HG03175 (cell line): ENCODE data around the gene CMTM4.
"Not testable (repeated sequence)": the region's sequence is repeated elsewhere in the genome, so short reads cannot be mapped to it uniquely, and the experiment has no call there.

ENCODE experiments used
- ATAC-seq: cut with Tn5 transposase; IDR thresholded peaks from one replicate; pipeline ENCODE4 v1.9.1; 2021; ENCODE audit warnings: mild to moderate bottlenecking, moderate library complexity; ENCODE audit not compliant: unreplicated experiment

CMTM4 gene

DNA sequence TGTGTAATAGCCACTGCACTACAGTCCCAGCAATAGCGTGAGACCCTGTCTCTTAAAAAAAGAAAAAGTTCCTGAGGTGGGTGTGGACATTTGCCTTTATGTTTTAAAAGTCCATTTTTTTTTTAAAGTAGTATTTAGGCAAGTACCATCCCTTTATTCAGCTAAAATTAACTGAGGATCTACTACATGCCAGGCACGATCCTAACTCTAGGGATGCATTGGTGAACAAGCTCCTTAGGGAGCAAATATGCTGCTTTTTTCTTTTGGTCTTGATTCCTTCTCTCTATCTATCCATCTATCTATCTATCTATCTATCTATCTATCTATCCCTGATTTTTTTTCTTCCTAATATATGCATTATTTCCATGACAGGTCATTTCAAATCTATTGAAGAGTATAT is 47.4 kb downstream of the CMTM4 start:
- no peak for ATAC-seq

DNA sequence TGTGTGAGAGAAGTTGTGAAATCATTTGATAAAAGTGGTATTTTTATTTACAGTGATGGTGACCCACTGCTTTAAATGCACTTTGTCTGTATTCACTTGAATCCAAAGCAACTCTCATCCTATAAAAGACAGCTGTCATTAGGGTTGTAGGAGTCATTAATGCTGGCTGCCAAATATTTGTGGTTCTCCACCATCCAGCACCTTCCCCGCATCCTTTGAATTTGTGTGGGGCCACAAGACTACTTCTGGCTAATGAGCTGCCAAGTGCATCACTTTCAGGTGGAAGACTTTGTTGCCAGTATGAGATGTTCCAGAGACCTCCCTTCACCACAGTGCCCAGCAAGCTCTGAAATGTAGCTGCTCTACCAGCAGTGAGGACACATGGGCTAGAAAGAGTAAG is 48.7 kb downstream of the CMTM4 start:
- ATAC-seq = no peak

DNA sequence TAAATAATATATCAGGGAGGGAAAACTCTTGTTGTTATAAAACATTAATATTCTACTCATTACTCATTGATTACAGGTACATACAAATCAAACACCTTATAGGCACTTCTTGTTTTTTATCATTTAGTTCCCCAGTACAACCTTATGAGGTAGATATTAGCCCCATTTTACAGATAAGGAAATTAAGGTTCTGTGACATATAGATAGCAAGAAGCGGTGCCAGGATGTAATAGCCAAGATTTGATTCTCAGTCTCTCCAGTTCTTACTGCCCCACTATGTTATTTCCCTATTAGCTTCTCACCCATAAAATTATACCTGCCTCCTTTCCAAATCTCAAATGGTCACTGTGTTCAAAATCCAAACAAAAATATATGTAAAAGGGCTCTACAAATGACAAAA is 55.2 kb downstream of the CMTM4 start:
- ATAC-seq = no peak

DNA sequence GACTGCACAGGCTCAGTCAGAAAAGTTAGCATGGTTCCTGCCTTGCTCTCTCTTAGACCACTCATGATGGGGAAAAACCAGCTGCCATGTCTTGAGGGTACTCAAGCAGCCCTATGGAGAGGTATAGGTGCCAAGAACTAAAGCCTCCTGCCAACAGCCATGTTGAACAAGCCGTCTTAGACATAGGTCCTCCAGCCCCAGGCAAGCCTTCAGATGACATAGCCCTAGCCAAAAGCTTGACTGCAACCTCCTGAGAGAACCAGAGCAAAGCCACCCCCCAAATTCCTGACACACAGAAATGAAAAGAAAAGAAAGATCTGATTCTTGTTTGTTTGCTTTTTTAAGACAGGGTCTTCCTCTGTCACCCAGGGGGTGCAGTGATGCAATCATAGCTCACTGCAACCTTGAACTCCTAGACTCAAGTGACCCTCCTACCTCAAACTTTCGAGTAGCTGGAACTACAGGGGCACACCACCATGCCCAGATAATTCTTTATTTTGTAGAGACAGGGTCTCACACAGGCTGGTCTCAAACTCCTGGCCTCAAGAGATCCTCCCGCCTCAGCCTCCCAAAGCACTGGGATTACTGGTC is 55.7 kb downstream of the CMTM4 start:
- no peak for ATAC-seq

DNA sequence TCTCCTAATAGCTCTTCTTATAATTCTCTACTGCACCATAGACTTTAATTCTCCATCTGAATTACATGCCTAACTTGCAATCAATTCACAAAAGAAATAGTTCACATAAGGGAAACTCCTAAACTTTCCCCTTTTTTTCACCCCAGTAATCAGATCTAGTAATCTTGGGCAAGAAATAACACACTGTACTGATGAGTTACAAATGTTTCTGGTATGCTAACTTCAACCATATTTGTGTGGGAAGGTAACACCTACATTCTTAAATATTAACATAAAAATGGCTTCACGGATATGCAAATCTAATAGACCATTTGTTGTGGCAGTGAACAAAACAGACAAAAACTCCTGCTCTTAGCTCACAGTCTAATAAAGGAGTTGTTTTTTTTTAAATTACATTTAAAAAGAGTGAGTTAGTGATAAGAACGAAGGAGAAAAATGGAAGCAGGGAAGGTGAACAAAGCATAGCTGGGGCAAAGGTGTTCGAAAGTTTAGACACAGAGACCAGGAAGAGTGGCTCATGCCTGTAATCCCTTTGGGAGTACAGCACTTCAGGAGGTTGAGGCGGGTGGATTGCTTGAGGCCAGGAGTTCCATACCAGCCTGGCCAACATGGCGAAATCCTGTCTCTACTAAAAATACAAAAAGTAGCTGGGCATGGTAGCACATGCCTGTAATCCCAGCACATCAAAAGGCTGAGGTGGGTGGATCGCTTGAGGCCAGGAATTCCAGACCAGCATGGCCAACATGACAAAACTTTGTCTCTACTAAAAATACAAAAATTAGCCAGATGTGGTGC is 57.3 kb downstream of the CMTM4 start:
- no peak for ATAC-seq

DNA sequence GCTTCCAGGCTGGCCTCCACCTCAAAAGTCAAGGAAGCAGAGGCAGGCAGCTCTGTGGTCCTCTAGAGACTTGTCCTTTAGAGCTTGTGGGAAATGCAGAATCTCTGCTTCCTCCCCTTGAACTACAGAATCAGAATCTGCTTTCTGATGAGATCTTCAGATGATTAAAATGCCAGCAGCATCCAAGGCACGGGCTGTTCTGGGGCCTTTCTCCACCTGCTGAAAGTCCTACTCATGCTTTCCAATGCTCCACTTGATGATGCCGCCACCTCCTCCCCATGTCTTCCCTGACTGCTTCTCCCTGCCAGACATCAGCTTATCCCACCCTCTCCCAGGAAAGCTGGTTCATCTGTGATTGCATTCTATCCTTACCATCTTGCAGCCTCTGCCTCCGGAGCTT is 58.7 kb downstream of the CMTM4 start:
- no peak for ATAC-seq

DNA sequence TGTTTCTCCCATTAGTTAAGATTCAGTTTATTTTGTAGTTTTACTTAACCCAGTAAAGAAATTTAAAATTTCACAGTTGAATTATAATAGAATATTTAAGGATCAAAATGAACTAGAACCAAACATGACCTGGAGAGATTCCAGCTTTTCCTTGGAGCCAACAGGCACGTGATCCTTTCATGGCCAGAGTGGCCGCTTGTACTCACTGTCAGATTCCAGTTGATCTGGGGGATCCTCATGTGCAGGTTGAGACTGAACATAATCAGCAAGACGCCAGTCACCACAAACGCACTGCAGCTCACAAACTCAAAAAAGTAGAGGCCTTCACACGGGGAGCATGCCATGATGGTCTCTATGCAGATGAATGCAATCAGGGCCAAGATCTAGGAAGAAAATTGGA is 60.3 kb downstream of the CMTM4 start:
- no peak for ATAC-seq

DNA sequence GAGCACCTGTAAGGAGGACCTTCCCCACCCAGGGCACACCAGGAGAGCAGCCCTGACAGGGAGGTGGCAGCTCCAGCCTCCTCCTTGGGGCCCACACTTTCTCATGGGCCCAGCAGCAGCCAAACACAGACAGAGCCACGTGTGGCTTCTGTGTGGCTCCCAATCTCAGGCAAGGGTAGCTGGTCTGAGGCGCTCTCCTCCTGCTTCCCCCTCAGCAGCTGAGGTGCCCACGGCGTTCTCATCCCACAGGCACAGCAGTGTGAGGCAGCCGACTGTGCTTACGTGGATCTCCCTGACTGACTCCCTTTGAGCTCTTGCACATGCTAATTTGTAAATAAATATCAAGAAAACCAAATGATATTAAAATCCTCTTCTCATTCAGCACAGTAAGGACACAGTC is 61.1 kb downstream of the CMTM4 start:
- ATAC-seq = no peak

DNA sequence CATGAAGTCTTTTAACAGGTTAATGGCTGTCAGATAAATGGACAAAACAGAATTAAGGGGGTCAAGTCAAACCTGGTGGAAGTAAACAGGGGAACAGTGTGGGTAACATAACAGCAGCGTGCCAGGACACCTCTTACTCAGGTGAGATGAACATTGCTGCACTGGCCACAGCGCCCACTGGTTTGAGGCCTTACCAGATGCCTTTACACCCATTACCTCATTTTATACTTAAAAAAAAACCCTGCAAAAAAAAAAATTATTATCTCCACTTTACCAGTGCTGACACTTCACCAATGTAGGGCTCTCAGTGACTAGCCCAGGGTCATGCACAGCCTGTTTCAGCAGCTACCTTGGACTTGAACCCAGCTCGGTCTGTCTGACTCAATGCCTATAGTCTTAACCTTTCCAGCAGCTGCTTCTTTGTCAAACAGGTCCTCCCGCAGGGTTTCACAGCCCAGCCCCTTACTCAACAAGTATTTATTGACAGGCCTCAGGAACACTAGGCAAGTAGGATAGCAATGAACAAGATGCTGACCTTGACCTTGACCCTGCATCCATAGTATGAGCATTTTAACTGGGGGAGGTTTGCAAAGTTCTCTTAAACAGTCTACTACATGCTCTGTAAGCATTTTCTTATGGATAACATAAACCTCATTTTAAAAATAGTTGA is 61.9 kb downstream of the CMTM4 start:
- ATAC-seq = no peak

DNA sequence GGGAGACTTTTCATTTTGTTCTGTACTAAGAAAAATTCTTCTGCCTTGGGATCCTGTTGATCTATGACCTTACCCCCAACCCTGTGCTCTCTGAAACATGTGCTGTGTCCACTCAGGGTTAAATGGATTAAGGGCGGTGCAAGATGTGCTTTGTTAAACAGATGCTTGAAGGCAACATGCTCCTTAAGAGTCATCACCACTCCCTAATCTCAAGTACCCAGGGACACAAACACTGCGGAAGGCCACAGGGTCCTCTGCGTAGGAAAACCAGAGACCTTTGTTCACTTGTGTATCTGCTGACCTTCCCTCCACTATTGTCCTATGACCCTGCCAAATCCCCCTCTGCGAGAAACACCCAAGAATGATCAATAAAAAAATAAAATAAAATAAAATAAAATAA is 65.0 kb downstream of the CMTM4 start:
- not testable (repeated sequence) for ATAC-seq

DNA sequence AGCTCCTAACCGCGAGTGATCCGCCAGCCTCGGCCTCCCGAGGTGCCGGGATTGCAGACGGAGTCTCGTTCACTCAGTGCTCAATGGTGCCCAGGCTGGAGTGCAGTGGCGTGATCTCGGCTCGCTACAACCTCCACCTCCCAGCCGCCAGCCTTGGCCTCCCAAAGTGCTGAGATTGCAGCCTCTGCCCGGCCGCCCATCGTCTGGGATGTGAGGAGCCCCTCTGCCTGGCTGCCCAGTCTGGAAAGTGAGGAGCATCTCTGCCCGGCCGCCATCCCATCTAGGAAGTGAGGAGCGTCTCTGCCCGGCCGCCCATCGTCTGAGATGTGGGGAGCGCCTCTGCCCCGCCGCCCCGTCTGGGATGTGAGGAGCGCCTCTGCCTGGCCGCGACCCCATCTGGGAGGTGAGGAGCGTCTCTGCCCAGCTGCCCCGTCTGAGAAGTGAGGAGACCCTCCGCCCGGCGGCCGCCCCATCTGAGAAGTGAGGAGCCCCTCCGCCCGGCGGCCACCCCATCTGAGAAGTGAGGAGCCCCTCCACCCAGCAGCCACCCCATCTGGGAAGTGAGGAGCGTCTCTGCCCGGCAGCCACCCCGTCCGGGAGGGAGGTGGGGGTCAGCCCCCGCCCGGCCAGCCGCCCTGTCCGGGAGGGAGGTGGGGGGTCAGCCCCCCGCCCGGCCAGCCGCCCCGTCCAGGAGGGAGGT is 65.8 kb downstream of the CMTM4 start:
- ATAC-seq = not testable (repeated sequence)

DNA sequence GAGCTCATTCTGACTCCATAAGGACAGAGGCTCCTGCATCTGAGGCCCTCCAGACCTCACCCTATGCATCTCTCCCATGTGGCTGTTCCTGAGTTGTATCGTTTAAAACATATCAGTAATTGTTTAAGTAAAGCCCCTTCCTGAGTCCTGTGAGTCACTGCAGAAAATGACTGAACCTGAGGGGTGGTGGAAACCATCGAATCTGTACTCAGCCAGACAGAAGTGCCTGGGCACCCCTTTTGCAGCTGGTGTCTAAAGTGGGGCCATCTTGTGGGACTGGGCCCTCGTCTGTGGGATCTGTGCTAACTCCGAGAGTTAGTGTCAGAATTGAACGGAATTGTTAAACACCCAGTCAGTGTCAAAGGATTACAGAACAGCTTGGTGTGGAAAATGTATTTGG is 66.7 kb downstream of the CMTM4 start:
- no peak for ATAC-seq

DNA sequence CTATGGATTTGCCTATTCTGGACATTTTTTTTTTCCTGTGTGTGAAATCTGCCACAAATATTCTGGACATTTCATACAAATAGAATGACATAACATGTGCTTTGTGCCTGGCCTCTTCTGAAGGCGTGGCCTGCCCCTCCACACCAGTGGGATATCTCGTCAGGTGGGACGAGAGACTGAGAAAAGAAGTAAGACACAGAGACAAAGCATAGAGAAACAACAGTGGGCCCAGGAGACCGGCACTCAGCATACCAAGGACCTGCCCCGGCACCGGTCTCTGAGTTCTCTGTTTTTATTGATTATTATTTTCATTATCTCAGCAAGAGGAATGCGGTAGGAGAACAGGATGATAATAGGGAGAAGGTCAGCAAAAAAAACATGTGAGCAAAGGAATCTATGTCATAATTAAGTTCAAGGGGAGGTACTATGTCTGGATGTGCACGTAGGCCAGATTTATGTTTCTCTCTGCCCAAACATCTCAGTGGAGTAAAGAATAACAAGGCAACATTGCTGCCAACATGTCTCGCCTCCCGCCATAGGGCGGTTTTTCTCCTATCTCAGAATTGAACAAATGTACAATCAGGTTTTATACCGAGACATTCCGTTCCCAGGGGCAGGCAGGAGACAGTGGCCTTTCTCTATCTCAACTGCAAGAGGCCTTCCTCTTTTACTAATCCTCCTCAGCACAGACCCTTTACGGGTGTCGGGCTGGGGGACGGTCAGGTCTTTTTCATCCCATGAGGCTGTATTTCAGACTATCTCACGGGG is 68.7 kb downstream of the CMTM4 start:
- not testable (repeated sequence) for ATAC-seq

DNA sequence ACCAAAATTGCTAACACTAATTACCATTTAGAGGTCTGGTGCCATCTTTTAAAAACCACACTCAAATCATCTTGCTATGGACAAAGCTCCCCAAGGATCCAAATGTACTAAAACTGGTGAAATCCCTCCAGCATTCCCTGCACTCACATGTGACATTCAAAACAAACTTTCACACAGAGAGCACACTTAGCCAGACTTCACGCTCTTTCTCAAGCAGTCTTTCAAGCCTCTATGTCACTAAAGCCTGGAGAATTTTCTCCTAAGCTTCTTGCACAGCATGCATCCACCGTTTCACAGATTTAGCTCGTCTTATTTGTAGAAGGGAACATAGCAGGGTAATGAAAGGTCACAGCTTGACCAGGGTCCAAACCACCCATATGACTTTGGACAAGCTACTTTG is 72.8 kb downstream of the CMTM4 start:
- ATAC-seq = no peak

DNA sequence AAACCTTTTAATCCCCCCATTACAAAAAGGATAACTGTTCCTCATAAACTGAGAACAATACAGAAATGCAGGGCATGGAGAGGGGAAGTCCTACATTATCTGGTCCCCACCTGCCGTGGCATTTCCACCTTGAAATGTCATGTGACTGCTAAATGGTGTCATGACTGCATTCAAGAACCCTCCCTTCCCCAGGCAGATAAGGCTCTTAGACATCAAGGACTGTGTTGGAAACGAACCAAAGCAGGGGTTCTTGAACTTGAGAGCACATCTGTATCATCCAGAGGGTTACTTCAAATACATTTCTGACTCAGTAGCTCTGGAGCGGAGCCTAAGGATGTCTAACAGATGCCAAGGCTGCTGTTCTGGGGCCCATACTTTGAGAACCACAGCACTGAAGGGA is 73.7 kb downstream of the CMTM4 start:
- no peak for ATAC-seq

DNA sequence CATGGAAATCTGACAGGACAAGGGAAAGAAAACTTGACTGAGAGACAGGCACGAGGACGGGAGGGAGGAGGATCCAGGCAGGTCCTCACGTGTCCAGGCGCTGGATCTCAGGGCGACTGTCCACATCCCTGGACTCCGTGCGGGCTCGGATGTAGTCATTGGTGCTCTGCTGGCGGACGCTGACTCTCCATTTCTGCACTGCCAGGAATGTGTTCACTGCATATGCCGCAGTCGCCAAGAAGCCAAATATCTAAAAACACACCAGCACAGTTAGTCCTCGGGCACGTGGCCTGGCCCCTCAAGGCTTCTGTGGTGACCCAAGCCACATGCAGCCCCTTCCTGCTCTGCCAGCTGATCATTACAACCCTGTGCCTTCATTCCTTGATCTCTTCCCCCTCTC is 74.6 kb downstream of the CMTM4 start:
- ATAC-seq = no peak

DNA sequence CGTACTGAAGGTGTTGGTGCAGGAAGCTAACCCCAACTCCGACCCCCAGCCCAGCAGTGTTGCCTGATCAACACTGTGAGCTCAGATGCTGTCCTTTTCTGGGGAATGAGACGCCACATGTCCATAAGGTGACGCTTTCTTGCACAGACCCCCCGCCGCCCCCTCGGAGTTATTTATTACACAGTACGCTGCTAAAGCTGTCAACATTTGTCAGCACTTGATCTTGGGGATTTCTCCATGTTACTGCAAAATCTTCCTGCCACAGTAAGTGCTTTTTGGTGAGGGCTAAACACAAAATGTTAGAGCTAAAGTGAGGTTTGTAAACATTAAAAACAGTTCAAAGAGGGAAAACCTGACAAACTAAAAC is 76.1 kb downstream of the CMTM4 start:
- ATAC-seq = no peak

DNA sequence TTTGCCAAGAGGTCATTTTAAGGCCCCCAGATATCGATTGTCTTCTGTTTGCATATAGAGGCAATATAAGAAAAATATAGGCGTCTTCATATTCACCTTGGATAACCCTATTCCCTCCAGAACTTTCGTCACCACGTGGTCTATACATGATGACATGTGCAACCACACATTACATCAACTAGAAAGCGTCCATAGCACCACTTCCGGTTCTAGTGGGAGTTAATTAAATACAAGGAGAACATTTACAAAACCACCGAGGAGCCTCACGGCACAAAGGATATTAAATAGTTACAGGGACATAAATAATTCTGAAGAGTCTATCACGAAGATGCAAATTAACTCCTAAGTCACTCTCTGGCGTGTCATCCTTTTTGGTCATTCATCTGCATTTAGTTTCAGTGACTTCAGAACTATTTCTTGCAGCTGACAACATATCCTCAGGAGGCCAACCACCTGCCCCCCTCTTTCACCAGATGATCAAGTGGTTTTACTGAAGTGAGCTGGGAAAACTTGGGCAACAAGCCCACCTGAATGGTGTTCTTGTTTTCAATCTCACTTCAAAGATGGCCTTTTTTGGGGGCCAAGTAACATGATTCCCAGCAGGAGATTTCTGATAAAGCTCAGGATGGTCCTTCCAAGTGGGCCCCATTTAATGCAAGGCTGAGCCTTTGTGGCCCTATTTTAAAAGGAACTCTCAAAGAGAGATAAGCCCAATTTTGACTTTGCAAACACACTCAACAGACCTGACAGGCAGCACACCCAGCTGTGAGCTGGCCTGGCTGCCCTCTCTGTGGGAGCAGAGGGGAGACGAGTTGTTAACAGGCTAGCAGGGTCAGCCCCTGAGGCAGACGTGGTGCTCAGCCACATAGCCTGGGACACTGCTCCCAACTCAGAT is 76.8 kb downstream of the CMTM4 start:
- no peak for ATAC-seq

DNA sequence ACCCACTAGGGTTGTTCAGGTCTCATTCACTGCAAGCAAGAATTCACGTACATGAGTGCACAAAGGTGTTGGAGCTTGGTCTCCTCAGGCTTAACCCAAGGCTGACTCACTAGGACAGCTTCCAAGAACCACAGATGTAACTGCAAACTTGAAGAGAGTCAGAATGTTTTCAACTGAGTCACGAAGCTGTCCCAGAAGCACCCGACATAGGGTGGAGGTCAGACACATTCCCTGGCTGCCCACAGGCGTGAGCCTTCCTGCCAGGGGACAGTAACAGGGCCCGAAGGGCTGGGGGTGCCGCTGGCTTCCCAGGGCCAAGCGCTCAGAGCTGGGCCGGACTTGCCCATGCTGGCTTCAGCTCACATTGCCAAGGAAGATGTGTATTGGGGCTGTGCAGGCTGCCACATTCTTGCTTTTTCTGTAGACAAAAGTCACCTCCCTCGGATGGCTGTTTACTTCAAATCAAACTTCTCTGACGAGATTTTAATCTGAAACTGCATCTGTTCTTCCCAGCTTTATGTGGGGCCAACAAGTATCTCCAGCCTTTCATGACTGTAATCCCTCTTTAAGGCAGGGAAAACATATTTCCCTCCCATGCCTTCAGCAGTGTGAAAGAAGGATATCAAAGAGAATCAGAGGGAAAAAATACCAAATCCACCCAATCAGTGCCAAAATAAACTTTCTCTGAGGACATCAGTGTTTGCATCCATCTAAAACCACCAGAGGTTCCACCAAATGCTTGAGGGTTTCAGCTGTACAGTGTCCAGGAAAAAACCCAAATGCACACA is 77.8 kb downstream of the CMTM4 start:
- no peak for ATAC-seq
